CD14-positive monocyte (primary cell): ENCODE results near the gene STX18. TPM values are rescaled to one million over a fixed set of nuclear protein-coding genes. Genes with fewer than 3 reads are reported as not detected.
A peak's percentile ranks its signal among the peaks of the same experiment; 100 is the strongest.

Source experiments
- DNase-seq, 3 donors: peaks; one replicate each; pipeline ENCODE4 v3.0.0-alpha.2; 2011 to 2022
- H2AFZ ChIP-seq: 2 replicates; pipeline ENCODE4 v1.6.0; 2012; ENCODE audit warnings: mild to moderate bottlenecking, low read depth, low read length, inconsistent platforms; ENCODE audit not compliant: insufficient read depth, poor library complexity, severe bottlenecking
- H3K27ac ChIP-seq, 2 donors: 1 replicate in 1 of 2; 2 replicates in 1 of 2; pipeline ENCODE4 v1.5.1; 2012 to 2013; ENCODE audit warnings: low read length in 2 of 2, control low read depth in 1 of 2, inconsistent platforms in 1 of 2, low read depth in 1 of 2, mild to moderate bottlenecking in 1 of 2
- H3K27me3 ChIP-seq, 2 donors: one replicate each; pipeline versions ENCODE4 v1.6.0 to v1.6.1; 2011 to 2013; ENCODE audit warnings: low read length in 2 of 2; ENCODE audit not compliant: control insufficient read depth in 2 of 2, insufficient read depth in 2 of 2
- H3K36me3 ChIP-seq, 2 donors: replicated peaks in 1 of 2; 1 replicate in 1 of 2; 2 replicates in 1 of 2; pipeline versions ENCODE4 v1.5.1 to v1.6.1; 2012 to 2013; ENCODE audit warnings: low read length in 2 of 2, control low read depth in 1 of 2, inconsistent platforms in 1 of 2, mild to moderate bottlenecking in 1 of 2; ENCODE audit not compliant: insufficient read depth in 2 of 2, control insufficient read depth in 1 of 2
- H3K4me1 ChIP-seq, 2 donors: 1 replicate in 1 of 2; 2 replicates in 1 of 2; pipeline versions ENCODE4 v1.5.1 to v1.6.1; 2012 to 2013; ENCODE audit warnings: low read length in 2 of 2, control low read depth in 1 of 2, inconsistent platforms in 1 of 2, mild to moderate bottlenecking in 1 of 2, moderate library complexity in 1 of 2; ENCODE audit not compliant: insufficient read depth in 2 of 2, control insufficient read depth in 1 of 2
- H3K4me2 ChIP-seq: replicated peaks from 2 replicates; pipeline ENCODE3; 2012; ENCODE audit warnings: low read length, moderate library complexity, mild to moderate bottlenecking; ENCODE audit not compliant: poor library complexity, severe bottlenecking; ENCODE audit errors: extremely low read depth
- H3K4me3 ChIP-seq, 3 experiments: fragments of 200-600 bp in 1 of 3; sonication (generic) in 1 of 3; replicated peaks in 1 of 3; 1 replicate in 2 of 3; 2 replicates in 1 of 3; pipeline ENCODE4 v1.5.1; 2011 to 2013; ENCODE audit warnings: low read length in 3 of 3, mild to moderate bottlenecking in 3 of 3, control low read depth in 2 of 3, low read depth in 2 of 3, inconsistent platforms in 1 of 3, moderate library complexity in 1 of 3
- H3K79me2 ChIP-seq: 2 replicates; pipeline ENCODE4 v1.6.0; 2012; ENCODE audit warnings: mild to moderate bottlenecking, control low read depth, inconsistent platforms, low read length, moderate library complexity; ENCODE audit not compliant: insufficient read depth
- H3K9ac ChIP-seq: 2 replicates; pipeline ENCODE4 v1.6.0; 2017; ENCODE audit warnings: low read length, mild to moderate bottlenecking; ENCODE audit not compliant: insufficient read depth, poor library complexity, severe bottlenecking
- H3K9me3 ChIP-seq, 2 donors: replicated peaks in 1 of 2; 1 replicate in 1 of 2; 2 replicates in 1 of 2; pipeline versions ENCODE4 v1.5.1 to v1.6.1; 2012 to 2013; ENCODE audit warnings: low read length in 2 of 2, control low read depth in 1 of 2; ENCODE audit not compliant: control insufficient read depth in 1 of 2, insufficient read depth in 1 of 2
- H4K20me1 ChIP-seq: 2 replicates; pipeline ENCODE4 v1.6.0; 2012; ENCODE audit warnings: mild to moderate bottlenecking, low read length, control low read depth, moderate library complexity; ENCODE audit not compliant: insufficient read depth
- H3K27ac Mint-ChIP-seq, 7 donors: one replicate each; pipeline ENCODE4 v1.8.0; 2020; ENCODE audit warnings: mild to moderate bottlenecking in 7 of 7, mixed read lengths in 7 of 7, moderate library complexity in 6 of 7, inconsistent platforms in 2 of 7
- H3K27me3 Mint-ChIP-seq, 3 donors: one replicate each; pipeline ENCODE4 v1.8.0; 2021 to 2022; ENCODE audit warnings: low read depth in 3 of 3, mild to moderate bottlenecking in 3 of 3, mixed read lengths in 3 of 3, moderate library complexity in 3 of 3, inconsistent platforms in 1 of 3
- H3K36me3 Mint-ChIP-seq, 2 donors: one replicate each; pipeline ENCODE4 v1.8.0; 2020; ENCODE audit warnings: mixed read lengths in 2 of 2, inconsistent platforms in 1 of 2, mild to moderate bottlenecking in 1 of 2
- H3K4me1 Mint-ChIP-seq: one replicate; pipeline ENCODE4 v1.8.0; 2020; ENCODE audit warnings: mild to moderate bottlenecking, mixed read lengths
- H3K4me3 Mint-ChIP-seq, 2 donors: one replicate each; pipeline ENCODE4 v1.8.0; 2020; ENCODE audit warnings: mild to moderate bottlenecking in 2 of 2, mixed read lengths in 2 of 2, moderate library complexity in 1 of 2
- H3K9me3 Mint-ChIP-seq, 7 donors: one replicate each; pipeline ENCODE4 v1.8.0; 2020 to 2022; ENCODE audit warnings: mixed read lengths in 7 of 7, mild to moderate bottlenecking in 6 of 7, moderate library complexity in 6 of 7, inconsistent platforms in 2 of 7
- CTCF ChIP-seq: fragments of 200-600 bp; IDR thresholded peaks from one replicate; pipeline ENCODE4 v1.8.0; 2022; ENCODE audit warnings: antibody characterized with exemption, mild to moderate bottlenecking
- WGBS: methylation state at CpG from one replicate; pipeline ENCODE4 v1.1.5; 2013; ENCODE audit warnings: missing lambda C conversion rate; ENCODE audit not compliant: insufficient coverage; 5-methylcytosine and 5-hydroxymethylcytosine counted together
- intact Hi-C, 2 donors: fragments of 100-400 bp; cut with micrococcal nuclease; formaldehyde crosslinking; loops; one replicate each; pipeline versions ENCODE4 v1.15.0 to v1.15.1; 2023
- polyA plus RNA-seq, 3 donors: library from polyadenylated mRNA; depleted of rRNA in 1 of 3; unstranded in 2 of 3; stranded (reverse) in 1 of 3; fragments of 300-500 nt in 2 of 3; fragments of >200 nt in 1 of 3; fragmentation: Illumina TruSeq in 2 of 3; gene quantifications; 1 replicate in 2 of 3; 2 replicates in 1 of 3; pipeline ENCODE4 v1.2.3, GENCODE V29; 2012 to 2021

STX18 gene
- polyA plus RNA-seq, 3 donors, result 19.0 to 24.1 (median 19.6) TPM

DNA sequence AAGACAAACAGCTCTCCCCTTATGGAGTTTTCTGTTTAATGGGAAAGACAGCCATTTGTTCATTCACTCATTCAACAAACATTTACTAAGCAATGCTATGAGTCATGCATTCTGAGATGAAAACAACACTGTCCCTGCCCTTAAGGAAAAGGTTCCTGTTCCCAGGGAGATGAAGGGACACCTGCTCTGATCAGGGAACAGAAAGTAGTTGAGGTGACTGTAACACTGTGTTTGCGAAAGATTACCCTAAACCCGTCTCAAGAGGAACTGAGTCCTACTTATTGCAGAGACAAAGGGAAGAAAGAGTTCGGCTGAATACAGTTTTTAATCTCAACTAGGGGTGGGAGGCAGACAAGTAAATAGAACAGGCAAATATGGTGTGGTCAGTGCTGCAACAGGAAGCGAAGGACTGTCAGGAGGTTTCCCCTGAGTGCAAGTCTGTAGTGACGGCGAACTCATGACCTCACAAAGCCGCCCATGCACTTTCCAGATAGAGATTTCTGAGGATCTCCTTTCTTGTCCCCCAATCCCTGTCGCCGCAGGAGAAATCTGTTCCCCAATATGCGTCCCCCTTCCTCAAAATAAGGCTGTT is 712 bp downstream of the STX18 start:
- Histone ChIP-seq H3K36me3 (peaks cover 0 to 16% of the 10 kb centered on the region in 2 donors), H3K9ac (peak overlapping the region; percentile 97), H2AFZ (peak overlapping the region; percentile 97), H3K27me3 (no peaks in the 10 kb centered on the region), H4K20me1 (peaks cover 43% of the 10 kb centered on the region), H3K27ac (peak overlapping the region; percentile 97 to 98), H3K79me2 (peaks cover 53% of the 10 kb centered on the region), H3K4me2 (peak overlapping the region; percentile 95), H3K4me3 (peak overlapping the region; percentile 64 to 93 (median 86)), H3K4me1 (peaks cover 28 to 35% of the 10 kb centered on the region in 2 donors), H3K9me3 (no peaks in the 10 kb centered on the region)
- intact Hi-C loops, result no loop called here
- 0% methylated on average over 10 of the region's 10 CpGs for WGBS
- DNase-seq, result peak; percentile 83 to 91 (median 87)
- peak overlapping the region; percentile 95 to 99 (median 98) for H3K27ac Mint-ChIP-seq
- H3K27me3 Mint-ChIP-seq, result no peaks in the 10 kb centered on the region
- TF ChIP-seq CTCF, result no peak
- peaks cover 6 to 9% of the 10 kb centered on the region in 2 donors for H3K36me3 Mint-ChIP-seq
- H3K4me1 Mint-ChIP-seq, result peaks cover 39% of the 10 kb centered on the region
- peak overlapping the region; percentile 91 to 96 for H3K4me3 Mint-ChIP-seq
- no peaks in the 10 kb centered on the region for H3K9me3 Mint-ChIP-seq

DNA sequence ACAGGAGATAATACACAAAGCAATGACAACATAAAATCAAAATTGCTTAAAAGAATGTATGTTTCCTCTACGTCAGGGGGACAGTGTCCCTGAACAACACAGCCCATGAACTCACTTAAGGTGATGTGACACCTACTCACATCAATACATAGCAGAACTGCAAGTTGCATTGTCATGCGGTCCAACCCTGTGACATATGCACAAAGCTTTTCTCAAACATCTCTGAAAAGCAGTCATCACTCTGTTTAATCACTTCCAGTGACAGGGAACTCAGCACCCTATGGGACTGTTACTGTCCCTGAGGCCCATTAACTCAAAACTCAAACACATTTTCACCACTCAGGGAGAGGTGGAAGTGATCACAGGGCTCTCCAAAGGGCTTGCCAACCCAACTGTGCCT is 2.4 kb downstream of the STX18 start:
- H3K9me3 ChIP-seq, result no peaks in the 10 kb centered on the region
- WGBS, result 61% methylated on average over 2 of the region's 2 CpGs
- peaks cover 44% of the 10 kb centered on the region for H3K4me1 Mint-ChIP-seq
- peaks cover 70% of the 10 kb centered on the region for H3K79me2 ChIP-seq
- H3K4me3 ChIP-seq, result peak overlapping the region in 1 of 3 experiments; percentile 2
- DNase-seq, result peak; percentile 3 to 40 (median 18)
- peak overlapping the region in 6 of 7 donors; percentile 36 to 99 (median 72) for H3K27ac Mint-ChIP-seq
- peaks cover 28 to 35% of the 10 kb centered on the region in 2 donors for H3K4me1 ChIP-seq
- peak overlapping the region in 1 of 2 donors; percentile 54 for H3K27ac ChIP-seq
- H3K36me3 Mint-ChIP-seq, result peaks cover 12 to 24% of the 10 kb centered on the region in 2 donors
- no peak overlapping the region for H2AFZ ChIP-seq
- intact Hi-C loops, result no loop called here
- no peaks in the 10 kb centered on the region for H3K9me3 Mint-ChIP-seq
- H3K4me2 ChIP-seq, result no peak overlapping the region
- no peaks in the 10 kb centered on the region for H3K27me3 ChIP-seq
- peaks cover 0 to 30% of the 10 kb centered on the region in 2 donors for H3K36me3 ChIP-seq
- H3K27me3 Mint-ChIP-seq, result no peaks in the 10 kb centered on the region
- H3K4me3 Mint-ChIP-seq, result peak overlapping the region in 1 of 2 donors; percentile 14
- H3K9ac ChIP-seq, result no peak overlapping the region
- no peak for TF ChIP-seq CTCF
- H4K20me1 ChIP-seq, result peaks cover 60% of the 10 kb centered on the region
